HEK293 (cell line): ENCODE results near the gene SMARCA2.

Experiments
- KLF16 ChIP-seq: fragments of 450-650 bp; formaldehyde crosslinking; IDR thresholded peaks from 2 replicates; pipeline ENCODE4 v1.5.1; 2017; ENCODE audit warnings: missing biosample characterization, missing genetic modification characterization
- KLF8 ChIP-seq: fragments of 450-650 bp; formaldehyde crosslinking; IDR thresholded peaks from 2 replicates; pipeline ENCODE4 v1.5.1; 2016; ENCODE audit warnings: missing biosample characterization, missing genetic modification characterization
- KLF9 ChIP-seq: fragments of 450-650 bp; formaldehyde crosslinking; IDR thresholded peaks from 2 replicates; pipeline ENCODE4 v1.5.1; 2016; ENCODE audit warnings: missing biosample characterization, missing genetic modification characterization, low read depth
- PRDM10 ChIP-seq: fragments of 450-650 bp; formaldehyde crosslinking; IDR thresholded peaks from 2 replicates; pipeline ENCODE4 v1.5.1; 2016; ENCODE audit warnings: missing biosample characterization, missing genetic modification characterization
- PRDM2 ChIP-seq: fragments of 450-650 bp; formaldehyde crosslinking; IDR thresholded peaks from 2 replicates; pipeline ENCODE4 v1.5.1; 2016; ENCODE audit warnings: missing biosample characterization, missing genetic modification characterization, borderline replicate concordance
- TRIM28 ChIP-seq: IDR thresholded peaks from 2 replicates; pipeline ENCODE4 v1.6.1; 2011; ENCODE audit warnings: low read length, control low read depth, borderline replicate concordance
- ZBTB10 ChIP-seq: fragments of 450-650 bp; formaldehyde crosslinking; IDR thresholded peaks from 2 replicates; pipeline ENCODE4 v1.5.1; 2016; ENCODE audit warnings: missing biosample characterization, missing genetic modification characterization
- ZBTB17 ChIP-seq: fragments of 450-650 bp; formaldehyde crosslinking; IDR thresholded peaks from 2 replicates; pipeline ENCODE4 v1.5.1; 2016; ENCODE audit warnings: missing biosample characterization, missing genetic modification characterization
- ZBTB26 ChIP-seq: fragments of 450-650 bp; formaldehyde crosslinking; optimal IDR thresholded peaks from 2 replicates; pipeline ENCODE3; 2016; ENCODE audit warnings: missing biosample characterization, mild to moderate bottlenecking, missing genetic modification characterization
- ZNF138 ChIP-seq: fragments of 450-650 bp; formaldehyde crosslinking; IDR thresholded peaks from 2 replicates; pipeline ENCODE4 v1.5.1; 2016; ENCODE audit warnings: missing biosample characterization, missing genetic modification characterization, borderline replicate concordance
- ZNF146 ChIP-seq: fragments of 450-650 bp; formaldehyde crosslinking; IDR thresholded peaks from 2 replicates; pipeline ENCODE4 v1.5.1; 2016; ENCODE audit warnings: missing biosample characterization, missing genetic modification characterization
- ZNF341 ChIP-seq: fragments of 450-650 bp; formaldehyde crosslinking; IDR thresholded peaks from 2 replicates; pipeline ENCODE4; 2016; ENCODE audit warnings: low read depth, missing biosample characterization, missing genetic modification characterization
- ZNF433 ChIP-seq: fragments of 450-650 bp; formaldehyde crosslinking; IDR thresholded peaks from 2 replicates; pipeline ENCODE4 v1.5.1; 2016; ENCODE audit warnings: missing biosample characterization, missing genetic modification characterization, low read depth
- ZNF518A ChIP-seq: fragments of 450-650 bp; formaldehyde crosslinking; conservative IDR thresholded peaks from 2 replicates; pipeline ENCODE4 v1.5.1; 2016; ENCODE audit warnings: low read depth, missing biosample characterization, missing genetic modification characterization
- ZNF837 ChIP-seq: fragments of 450-650 bp; formaldehyde crosslinking; IDR thresholded peaks from 2 replicates; pipeline ENCODE4 v1.5.1; 2016; ENCODE audit warnings: missing biosample characterization, missing genetic modification characterization
- ZSCAN5A ChIP-seq: fragments of 450-650 bp; formaldehyde crosslinking; IDR thresholded peaks from 2 replicates; pipeline ENCODE4 v1.5.1; 2016; ENCODE audit warnings: missing biosample characterization, missing genetic modification characterization

SMARCA2 gene

GRCh38 chr9:2015581-2016407 lies 647 bp downstream of the SMARCA2 start (continued):
- TF ChIP-seq PRDM10 (peak; percentile 98), ZNF837 (tag by site-specific recombination) (no peak), ZBTB17 (tag by site-specific recombination) (no peak), ZSCAN5A (no peak), PRDM2 (no peak), KLF16 (tag by site-specific recombination) (no peak), KLF8 (tag by site-specific recombination) (no peak), ZNF341 (tag by site-specific recombination) (peak; percentile 96), TRIM28 (no peak), KLF9 (no peak), ZNF146 (tag by site-specific recombination) (no peak), ZBTB26 (tag by site-specific recombination) (no peak), ZNF138 (no peak), ZBTB10 (tag by site-specific recombination) (no peak; the same call in 1 of the 2 replicates), ZNF433 (no peak), ZNF518A (tag by site-specific recombination) (no peak)
